Activated CD4-positive, alpha-beta T cell treated with anti-CD3 and anti-CD28 coated beads, Interleukin-2, Interleukin-6, amounts not matched to agents 100 ng/mL and 50 ng/mL, durations not matched to agents 16 hours and 8 hours (primary cell): Measurements from ENCODE around the gene AGAP3.

Experiments used
- DNase-seq: peaks from one replicate; pipeline ENCODE4 v3.0.0-alpha.2; 2020

The AGAP3 gene

DNA sequence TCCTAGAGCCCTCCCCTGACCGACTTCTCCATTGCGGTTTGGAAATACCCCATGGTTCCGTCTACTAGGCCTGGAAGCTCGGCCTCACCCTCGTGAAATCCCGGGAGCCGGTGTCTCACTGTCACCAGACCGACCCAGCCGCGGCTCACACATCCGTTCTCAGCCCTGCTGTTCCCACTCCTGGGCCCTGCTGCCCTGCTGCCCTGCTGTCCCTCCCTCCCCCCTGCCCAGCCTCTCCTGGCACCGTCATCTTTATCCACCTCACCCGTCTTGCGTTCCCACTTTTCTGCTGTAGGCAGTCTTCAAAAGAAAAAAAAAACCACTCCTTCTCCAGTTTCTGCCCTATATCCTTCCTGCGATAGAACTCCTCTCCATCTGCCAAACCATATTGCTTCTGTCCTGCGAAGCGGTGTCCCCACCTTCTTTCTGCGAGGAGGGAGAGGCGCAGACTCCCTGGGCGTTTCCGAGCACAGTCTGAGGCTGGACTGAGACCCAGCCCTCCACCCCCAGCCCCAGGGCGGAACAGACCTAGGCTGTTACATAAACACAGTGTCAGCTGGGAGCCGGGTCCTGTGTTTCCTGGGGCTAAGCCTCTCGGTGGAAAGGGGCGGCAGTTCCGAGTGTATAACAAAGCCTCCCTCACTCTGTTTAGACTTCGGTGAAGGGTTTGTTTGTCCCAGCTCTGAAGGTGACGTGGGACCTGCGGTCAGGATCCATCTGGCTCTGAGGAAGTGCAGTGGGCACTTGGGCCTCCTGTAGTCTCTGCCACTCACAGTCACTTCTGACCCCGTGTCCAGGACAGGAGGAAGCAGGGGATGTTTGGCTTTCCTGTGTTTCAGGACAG is 2.8 kb downstream of the AGAP3 start:
- no peak for DNase-seq

DNA sequence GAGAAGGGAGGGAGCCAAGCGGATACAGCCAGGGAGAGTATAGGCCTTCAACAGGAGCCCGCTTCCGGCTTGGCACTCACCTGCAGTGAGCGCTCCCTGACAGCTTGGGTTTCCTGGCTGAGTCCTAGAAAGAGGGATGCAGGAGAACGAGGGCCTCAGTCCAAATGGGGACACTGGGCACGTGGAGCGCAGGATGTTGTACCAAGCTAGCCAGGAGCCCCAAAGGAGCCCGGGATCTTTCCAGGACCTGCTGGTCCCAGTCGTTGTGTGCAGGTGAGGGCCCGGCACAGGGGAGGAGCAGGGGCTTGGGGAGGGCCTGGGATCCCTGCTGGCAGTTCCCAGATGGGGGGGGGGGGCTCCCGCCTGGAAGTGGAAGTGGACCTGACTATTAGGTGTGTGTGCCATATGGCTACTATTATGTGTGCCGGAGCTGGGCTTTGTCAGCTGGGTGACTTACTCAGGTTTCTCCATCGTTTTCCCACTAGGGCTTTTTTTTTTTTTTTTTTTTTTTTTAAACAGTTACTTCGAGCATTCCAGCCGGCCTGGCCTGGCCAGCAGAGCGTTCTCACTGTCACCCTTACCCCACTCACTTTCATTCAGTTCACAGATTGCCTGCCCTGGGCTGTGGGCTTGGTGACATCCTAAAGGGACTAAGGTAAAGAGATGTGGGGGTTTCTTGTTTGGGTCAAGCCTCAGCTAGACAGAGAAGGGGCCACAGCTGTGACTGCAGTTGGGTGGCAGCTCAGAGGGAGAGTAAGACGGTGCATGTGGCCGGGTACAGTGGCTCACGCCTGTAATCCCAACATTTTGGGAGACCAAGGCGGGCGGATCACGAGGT is 3.8 kb downstream of the AGAP3 start:
- DNase-seq: no peak

DNA sequence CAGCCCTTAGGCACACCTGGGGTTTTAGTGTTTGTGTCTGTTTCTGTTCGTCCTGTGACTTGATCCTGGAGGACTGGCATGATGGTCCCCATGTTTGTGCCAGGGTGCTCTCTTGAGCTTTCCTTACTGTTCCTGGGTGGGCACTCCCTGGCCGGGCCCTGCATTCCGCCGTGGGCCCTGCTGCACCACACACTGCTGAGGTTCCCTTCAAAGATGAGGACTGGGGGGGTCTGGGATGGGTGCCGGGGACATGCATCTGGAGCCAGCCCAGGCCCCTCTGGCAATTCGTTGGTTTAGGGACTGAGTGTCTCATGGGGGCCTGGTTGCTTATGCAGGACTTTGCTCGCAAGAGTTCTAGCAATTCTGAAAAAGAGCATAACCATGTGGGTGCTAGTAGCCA is 4.7 kb downstream of the AGAP3 start:
- DNase-seq: no peak

DNA sequence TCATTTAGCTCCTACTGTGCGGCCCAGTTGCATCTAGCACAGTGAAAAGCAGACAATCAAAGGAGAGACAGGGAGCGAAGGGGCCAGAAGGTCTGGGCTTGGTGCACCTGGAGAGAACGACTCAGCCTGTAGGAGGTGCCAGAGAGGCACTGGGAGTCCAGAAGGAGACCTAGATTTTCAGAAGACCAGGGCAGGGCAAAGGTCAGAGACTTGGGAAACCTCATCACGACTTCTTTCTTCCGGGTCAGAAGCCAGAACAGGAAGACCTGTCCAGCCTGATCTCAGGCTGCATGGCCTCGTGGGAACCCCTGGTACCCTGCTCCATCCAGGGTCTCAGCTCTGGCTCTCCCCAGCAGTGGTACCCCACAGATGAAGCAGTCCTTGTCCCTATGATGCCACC is 5.2 kb downstream of the AGAP3 start:
- DNase-seq: peak; percentile 50

DNA sequence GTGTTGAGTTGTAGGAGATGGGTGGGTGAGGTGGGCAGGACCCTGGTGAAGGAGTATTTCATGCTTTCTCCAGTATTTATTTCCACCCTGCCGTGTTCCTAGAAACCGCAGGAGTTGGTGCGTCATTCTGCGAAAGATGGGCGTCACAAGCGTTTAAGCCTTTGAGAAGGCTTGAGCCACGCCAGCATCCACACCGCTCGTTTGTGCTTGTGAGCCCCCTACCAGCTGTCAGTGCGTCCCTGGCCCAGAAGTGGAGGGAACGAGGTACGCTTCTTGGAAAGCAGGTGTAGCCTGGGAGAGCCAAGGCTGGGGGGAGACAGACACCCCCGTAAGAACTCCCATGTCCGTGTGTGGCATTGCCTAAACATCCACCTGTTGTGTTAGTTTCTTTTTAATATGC is 5.7 kb downstream of the AGAP3 start:
- DNase-seq: no peak

DNA sequence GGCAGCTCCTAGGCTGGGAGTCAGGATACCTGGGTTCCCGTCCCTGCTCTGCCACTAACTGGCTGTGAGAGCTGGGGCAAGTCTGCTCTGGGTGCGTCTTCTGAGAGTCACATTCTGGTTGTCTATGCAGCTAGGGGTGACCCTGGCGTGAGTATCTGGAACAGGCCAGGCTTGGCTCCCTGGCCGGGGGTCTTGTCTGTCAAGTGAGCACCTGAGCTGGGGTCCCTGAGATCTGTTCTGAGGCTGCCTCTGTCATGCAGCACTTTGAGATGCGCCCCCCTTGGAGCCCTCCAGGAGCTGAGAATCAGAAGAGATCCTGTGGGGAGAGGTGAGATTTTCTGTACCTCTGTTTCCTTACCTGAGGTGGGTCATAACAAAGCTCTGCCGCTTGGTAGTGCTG is 7.5 kb downstream of the AGAP3 start:
- DNase-seq: no peak

DNA sequence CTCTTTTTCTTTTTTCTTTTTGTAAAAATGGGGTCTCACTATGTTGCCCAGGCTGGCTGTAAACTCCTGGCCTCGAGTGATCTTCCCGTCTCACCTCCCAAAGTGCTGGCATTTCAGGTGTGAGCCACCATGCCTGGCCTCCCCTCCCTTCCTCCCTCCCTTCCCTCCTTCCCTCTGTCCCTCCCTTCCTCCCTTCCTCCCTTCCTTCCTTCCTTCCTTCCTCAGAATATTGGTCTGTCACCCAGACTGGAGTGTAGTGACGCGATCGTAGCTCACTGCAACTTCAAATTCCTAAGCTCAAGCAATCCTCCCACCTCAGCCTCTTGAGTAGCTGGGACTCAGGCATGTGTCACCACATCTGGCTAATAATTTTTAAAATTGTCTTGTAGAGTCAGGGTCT is 8.4 kb downstream of the AGAP3 start:
- DNase-seq: no peak

DNA sequence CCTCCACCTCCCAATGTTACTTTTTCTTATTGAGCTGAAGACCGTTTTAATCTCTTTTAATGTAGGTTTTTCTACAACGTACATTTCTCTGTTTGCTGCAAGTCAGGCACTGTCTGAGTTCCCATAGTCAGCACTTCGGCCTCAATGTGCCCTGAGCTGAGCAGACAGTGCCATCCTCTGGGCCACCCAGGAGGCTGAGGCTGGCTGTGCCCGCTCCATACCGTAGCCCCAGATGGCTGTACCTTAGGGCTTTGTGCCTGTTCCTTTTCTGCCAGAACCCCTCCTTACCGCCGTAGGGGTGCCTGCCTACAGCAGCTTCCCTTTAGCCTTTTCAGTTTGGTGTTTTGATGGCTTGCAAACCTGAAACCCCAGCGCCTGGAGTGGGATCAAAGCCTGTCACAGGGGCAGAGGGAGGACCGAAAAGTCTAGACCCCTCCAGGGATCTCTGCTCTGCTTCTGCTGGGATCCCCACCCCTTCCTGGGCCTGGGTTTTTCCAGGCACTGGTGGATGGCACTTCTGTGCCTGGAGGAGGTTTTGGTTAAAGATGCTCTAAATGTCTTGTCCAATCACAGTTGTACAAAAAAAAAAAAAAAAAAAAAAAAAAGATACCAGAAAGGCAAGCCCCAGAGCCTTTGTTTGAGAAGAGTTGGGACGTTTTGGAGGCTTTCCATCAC is 9.0 kb downstream of the AGAP3 start:
- DNase-seq: no peak

DNA sequence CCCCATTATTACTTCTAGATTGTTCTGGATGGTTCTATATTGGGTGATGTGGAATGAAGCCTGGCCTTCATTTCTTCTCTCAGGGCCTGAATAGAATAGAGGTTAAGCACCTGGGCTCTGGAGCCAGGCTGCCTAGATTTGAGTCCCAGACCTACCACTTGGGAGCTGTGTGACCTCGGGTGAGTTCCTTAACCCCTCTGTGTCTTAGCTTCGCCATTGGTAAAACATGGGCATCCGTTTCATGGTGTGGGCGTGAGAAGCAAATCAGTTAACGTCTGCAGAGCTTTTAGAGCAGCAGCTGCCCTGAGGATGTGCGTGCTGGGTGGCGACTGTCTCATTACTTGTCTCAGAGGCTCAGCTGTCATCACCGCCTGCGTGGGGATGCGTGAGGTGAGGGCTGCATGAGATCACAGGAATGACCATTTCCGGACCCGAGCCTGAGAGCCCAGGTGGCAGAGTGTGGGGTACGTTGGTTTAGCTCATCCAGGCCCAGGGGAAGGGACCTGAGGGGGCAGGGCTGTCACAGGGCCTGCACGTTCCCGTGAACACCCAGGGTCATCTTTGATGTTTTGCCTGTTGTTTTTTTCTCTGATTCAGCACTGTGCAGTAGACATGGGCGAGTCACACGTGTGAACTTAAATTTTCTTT is 9.7 kb downstream of the AGAP3 start:
- no peak for DNase-seq

DNA sequence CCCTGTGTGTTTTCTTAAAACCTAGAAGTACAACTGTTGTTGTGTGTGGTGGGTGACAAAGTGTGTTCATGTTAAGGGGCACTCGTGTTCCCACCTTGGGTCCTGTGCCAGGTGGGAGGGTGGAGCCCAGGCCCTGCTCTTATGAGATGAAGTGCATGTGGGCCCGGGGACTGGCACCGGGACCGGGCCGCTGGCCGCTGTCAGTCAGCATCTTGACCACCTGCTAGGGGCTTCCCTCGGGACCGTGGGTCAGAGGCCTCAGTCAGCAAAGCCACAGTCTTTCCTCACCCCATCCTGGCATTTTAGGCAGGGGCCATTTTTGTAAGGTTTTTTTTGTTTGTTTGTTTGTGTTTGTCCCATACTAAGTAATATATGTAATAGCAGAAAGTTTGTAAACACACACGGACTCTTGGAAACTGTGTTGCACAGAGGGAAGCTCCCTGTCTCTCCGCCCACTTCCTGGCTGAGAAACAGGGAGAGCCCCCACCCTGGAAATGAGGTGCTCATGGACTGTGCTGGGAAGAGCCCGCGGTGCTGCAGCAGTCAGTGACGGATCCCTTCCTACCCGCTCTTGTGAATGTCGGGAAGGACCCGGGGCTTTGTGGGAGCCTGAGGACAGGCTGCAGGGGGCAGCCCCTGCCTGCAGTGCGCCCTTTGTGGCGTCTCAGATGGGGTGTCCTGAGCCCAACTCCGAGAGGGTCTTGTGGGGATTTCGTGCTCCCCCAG is 13.4 kb downstream of the AGAP3 start:
- DNase-seq: no peak

DNA sequence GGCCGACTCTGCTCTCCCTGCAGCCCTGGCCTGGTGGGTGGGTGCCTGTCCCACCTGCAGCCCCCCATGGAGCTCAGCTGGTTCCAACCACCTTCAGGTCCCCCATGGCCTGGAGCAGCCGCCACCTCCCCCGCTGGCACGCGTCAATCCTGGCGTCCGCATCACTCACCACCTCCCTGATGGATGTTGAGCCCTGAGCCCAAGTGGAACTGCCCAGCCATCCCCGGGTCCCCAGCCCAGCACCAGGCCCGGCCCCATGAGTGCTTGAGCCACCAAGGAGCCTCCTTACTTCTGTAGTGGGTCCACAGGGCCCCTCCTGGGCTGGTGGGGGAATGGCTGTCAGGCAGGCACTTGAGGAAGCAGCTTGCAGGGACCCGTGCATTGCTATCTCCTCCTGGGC is 14.6 kb downstream of the AGAP3 start:
- no peak for DNase-seq

DNA sequence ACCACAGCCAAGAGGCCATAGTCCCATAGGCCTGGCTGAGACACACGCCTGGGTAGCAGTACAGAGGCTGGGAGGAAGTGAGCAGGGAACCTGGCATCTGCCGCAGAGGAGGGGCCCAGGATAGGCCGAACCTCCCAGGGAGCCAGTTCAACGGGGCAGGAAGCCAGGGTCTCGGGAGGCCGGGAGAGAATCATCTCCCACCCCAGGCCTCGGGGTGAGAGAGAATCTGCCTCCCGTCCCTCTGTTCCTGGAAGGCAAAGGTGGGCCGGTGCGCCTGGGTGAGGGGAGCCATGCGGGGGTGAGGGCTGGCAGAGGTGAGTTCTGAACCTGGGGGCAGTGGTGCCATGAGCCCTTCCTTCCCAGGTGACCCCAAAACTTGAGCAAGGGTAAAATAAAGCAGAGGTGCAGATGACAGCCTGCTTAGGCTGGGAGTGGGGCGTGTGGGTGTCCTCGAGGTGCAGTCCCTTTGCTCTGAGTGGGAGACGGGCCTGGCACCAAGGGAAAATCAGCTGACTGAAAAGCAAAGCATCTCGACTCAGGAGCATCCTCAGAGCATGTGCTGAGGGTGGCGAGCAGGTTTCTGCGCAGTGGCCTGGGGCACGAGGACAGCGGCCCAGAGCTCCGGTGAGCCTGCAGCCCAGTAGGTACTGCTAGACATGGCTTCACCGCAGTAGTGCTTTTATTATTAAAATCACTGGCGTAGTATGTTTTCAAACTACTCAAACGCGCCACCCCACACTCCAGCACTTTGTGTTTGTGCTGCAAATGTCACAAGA is 15.5 kb downstream of the AGAP3 start:
- DNase-seq: no peak

DNA sequence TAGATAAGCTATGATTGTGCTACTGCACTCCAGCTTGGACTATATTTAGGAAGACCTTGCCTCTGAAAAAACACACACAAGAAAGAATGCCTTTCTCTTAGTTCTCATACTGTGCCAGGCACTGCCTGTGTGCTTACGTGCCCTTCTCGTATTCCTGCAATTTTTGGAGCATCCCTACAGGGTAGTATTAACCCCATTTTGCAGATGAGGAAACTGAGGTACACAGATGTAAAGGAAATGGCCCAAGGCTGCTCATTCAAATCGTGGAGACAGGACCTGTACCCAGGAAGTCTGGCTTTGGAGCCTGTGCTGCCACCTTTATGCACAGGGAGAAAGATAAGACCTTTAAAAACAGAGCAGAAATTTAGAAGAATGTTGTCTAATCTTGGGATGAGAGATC is 16.7 kb downstream of the AGAP3 start:
- no peak for DNase-seq

DNA sequence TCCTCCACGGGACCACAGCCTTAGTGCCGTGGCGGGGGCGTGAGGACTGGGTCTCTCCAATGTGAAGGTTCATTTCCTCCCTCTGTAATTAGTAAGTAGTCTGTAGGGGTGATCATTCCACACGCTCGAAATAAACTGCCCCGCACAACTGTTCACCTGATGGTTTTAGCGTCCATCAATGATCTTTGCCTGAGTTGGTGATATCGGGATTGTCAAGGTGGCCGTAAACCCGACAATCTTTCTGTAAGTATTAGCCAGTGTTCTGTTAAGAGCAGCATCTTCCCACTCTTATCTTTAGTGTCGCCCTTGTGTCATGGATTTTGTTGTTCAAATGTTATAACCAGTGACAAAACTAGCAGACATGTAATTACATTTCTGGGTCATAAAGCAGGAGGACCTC is 17.7 kb downstream of the AGAP3 start:
- DNase-seq: no peak

DNA sequence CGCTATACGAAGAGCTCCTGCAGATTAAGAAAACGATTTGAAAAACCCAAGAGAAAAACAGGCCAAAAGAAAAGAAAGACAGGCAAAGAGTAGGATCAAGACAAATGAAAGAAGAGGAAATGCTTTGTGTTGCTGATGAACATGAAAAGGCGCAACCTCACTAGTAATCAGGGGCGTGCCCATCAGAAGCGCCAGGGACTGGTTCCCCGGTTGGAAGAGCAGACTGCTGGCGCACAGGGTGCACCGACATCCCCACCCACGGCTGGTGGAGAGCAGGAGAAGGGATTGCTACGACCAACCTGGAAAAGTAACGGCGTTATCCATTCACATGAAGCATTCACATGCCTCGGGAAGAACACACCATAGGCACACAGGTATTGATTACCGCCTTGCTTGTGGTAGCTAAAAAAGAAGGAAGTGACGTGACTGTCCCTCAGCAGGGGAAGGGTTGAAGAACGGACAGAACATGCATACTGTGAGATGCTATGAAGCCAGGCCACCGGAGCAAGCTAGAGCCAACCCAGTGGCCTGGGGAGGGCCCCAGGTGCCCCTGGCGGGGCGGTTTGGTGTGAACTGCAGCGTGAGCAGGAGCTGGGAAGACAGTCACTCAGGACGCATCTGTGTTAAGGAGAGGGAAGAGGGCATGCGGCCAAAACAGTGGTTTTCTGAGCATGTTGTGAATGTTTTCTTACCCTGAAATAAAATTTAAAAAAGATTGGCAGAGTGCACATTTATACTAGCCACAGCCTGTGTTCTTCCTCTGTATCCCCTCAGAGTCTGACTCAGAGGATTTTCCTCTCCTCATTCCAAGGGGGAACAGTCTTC is 18.3 kb downstream of the AGAP3 start:
- DNase-seq: no peak

DNA sequence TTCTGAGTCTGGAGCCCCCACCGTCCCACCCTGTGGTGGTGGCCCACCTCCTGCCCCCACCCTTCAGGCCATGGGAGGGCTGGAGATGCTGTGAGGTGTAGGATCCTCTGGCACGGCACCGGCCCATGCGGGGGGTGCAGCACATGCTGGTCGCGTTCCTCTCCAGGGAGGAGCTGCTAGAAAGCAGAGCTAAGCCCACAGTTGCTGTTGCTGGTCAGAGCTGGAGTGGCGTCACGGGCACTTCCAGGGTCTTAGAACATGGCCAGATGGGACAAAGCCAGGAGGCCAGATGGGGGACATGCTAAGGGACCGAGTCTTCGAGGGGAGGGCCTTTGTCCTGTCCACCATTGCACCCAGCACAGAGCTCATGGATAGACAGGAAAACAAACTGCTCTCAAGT is 21.6 kb downstream of the AGAP3 start:
- DNase-seq: no peak

DNA sequence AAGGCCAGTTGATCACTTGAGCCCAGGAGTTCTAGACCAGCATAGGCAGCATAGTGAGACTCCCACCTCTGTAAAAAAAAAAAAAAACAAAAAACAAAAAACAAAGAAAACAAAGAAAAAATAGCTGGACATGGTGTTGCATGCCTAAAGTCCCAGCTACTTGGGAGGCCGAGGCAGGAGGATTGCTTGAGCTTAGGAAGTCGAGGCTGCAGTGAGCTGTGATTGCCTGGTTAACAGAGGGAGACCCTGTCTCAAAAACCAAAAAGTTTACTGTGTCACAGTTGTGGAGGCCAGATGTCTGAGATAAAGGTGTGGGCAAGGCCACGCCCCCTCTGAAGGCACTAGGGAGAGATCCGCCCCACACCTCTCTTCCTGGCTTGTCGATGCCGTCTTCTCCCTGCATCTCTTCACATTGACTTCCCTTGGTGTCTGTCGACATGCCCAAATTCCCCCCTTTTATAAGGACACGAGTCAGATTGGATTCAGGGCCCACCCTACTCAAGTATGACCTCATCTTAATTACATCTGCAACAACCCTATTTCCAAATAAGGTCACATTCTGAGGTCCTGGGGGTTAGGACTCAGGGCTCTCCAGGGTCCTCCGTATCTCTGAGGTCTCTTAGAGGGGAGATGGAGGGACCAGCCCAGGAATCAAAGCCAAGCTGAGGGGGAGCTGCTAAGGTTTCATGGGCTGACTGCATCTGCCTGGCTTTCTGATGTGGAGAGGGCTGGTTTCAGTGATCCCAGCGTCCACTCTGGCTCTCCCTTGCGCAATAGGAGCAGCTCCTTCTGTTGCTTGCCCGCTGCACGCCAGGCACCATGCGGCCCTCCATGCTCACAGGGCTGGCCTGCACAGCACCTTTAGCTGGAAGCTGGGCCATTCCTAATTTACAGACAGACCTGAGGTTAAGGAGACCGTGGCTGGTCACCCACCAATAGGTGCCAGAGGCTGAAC is 23.1 kb downstream of the AGAP3 start:
- DNase-seq: no peak

DNA sequence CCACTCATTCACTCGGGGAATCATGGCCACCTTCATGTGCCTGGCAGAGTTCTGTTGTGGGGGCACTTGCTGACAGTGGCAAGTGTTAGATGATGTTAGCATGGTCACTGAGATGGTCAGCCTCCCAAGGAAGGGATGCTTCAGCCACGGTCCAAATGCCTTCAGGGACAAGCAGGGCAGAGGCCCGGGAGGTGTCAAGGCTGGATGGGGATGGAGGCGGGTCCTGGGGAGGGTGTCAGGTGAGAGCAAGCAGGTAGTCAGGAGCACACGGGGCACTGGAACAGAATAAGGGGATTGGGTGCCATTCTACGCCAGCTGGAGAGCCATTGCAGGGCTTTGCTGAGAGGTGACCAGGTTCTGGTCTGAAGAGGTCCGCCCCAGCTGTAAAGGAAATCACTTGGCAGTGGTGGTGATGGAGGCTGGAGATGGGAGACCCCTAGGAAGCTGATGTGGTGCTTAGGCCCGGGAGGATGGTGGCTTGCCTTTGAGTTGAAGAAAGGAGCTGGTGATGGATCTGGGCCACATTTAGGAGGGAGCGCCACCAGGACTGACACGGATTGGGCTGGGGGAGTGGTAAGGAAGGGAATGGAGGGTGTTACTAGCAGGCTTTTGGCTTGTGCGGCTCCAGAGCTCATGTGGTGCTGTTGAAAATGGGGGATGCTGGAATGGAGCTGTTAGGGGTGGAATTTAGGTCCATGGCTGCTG is 24.1 kb downstream of the AGAP3 start:
- no peak for DNase-seq
